GM19395 (cell line): Measurements from ENCODE around the gene VMP1.
"Not testable (repeated sequence)": the region's sequence is repeated elsewhere in the genome, so short reads cannot be mapped to it uniquely, and the experiment has no call there.

Experiments
- ATAC-seq: cut with Tn5 transposase; IDR thresholded peaks from one replicate; pipeline ENCODE4 v1.9.1; 2021; ENCODE audit warnings: mild to moderate bottlenecking, moderate library complexity; ENCODE audit not compliant: unreplicated experiment

Gene VMP1

DNA sequence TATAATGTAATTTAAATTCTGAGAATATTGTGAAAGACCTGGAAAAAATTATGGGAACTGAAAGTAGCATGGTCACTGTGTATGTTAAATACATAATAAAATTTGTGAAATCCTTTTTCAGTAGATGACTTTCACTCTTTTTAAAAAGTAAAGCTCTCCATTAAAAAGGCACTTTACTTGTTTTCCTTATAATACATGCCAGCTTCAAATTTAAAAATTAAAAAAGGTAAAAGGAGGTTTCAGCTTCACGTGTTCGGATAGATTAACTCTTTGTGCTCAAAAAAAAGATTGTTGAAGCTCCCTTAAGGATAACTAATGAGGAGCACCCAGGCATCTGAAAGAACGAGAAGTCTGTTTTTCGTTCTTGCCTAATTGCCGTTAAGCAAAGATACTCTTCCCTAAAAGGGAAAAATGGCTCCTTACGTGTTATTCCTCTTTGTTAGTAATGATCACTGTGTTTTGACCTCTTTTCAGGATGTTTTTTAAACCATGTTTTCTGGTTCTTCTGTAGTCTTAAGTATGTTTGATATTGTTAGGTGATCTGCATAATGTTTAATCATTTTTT is 97.5 kb downstream of the VMP1 start:
- ATAC-seq = no peak

DNA sequence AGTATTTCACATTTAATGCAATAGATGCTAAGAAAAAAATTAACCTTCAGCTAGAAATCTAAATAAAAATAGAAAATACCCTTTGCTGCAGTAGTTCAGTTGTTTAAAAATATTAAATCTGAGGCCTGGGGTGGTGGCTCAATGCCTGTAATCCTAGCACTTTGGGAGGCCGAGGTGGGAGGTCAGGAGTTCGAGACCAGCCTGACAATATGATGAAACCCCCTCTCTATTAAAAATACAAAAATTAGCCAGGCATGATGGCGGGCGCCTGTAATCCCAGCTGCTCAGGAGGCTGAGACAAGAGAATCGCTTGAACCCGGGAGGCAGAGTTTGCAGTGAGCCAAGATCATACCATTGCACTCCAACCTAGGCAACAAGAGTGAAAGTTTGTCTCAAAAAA is 98.9 kb downstream of the VMP1 start:
- ATAC-seq = not testable (repeated sequence)

DNA sequence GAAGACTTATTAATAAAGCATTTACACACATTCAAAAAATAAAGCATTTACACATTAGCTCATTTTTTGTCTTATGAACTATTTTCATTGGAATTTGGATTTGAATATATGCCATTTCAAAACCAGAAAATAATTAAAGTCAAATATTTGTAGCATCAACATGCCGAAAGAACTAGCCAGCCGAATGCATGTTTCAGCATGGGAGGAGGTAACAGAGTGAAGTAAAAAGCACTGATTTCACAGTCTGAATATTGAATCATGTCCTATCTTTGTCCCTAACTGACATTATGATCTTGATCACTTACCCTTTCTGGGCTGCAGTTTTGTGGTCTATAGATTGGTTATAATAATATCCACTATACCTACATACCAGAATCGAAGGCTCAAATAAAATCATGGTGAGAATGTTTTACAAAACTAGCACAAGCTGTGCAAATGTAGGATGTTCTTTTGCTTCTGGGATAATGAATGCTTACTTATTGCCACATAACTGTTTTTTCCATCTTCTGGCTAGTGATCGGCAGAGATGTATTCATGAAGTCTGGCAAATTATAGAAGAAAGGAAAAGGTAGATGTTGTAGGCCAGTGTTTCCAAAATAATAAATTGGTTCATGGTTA is 100.5 kb downstream of the VMP1 start:
- no peak for ATAC-seq

DNA sequence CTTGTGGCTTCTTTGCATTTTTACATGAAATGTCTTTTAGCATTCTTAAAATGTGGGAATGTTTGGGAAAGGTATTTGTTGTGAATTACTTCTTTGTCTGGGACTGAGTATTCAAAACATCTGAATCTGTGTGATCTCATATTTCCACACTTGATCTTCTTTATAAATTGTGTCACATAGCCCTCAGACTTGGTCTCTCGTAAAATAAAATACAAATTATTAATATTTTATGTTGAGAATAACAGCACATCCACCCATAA is 103.4 kb downstream of the VMP1 start:
- ATAC-seq = no peak

DNA sequence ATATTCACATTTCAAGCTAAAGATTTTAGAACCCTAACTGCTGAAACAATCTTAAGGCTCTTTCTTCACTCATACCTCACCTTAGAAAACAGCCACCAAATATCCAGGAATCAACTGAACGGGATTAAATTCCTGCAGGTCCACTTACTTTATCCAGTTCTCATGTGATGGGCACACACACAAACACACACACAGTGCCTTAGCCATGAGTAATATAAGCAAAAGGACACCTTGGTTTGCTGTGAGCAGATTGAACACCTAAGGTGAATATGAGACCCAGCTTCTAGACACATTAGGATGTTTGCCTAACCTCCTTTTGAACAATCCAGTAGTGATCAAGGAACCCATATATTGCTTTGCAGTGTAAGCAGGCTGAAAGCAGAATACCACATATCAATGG is 103.8 kb downstream of the VMP1 start:
- no peak for ATAC-seq

DNA sequence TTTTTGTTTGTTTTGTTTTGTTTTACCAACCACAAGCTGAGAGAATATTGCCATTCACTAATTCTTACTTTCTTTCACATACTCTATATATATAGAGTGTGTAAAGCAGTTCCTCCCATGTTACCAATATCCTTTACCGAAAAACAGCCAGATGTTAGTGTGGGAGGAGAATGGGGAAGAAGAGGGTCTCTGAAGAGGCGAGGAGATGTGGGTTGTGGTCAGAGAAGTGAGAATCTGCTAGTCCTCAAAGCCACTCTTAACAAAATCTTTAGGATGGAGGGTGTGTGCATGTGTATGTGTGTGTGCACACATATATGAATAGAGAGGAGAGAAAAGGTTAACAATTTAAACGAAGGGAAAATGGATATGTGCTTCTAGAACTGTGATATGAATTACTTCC is 104.7 kb downstream of the VMP1 start:
- no peak for ATAC-seq

DNA sequence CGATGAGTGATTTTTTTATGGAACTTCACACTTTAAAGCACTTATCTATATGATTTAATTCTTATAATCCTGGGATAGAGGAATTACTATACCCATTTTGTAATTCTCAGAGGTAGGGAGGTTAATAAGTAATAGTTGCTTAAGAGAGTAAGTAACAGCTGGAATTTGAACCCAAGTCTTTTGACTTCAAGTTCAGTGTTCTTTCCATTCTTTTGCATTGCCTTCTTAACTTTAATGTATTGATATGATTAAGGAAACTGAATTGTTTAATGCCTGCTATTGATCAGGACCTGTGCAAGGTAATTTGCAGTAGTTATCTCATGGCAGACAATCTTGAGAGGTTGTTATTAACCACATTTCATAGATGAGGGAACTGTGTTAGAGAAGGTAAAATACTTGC is 106.8 kb downstream of the VMP1 start:
- no peak for ATAC-seq

DNA sequence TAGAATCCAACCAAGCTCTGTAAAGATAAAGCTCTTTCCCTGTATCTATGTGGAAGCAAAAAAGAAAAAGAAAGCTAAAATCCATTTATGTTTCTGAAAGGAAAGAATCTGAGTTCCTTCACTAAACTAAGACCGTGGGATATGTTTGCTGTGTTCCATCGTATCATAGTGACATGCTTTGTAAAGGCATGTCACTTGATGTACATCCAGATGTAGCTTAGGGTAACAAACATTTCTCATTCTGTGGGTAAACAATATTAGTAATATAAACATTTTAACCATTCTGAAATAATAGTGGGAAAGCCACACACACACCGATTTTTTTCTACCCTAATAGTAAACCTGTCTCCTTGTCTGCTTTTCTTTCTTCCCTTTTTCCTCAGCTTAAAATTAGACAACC is 107.2 kb downstream of the VMP1 start:
- no peak for ATAC-seq

DNA sequence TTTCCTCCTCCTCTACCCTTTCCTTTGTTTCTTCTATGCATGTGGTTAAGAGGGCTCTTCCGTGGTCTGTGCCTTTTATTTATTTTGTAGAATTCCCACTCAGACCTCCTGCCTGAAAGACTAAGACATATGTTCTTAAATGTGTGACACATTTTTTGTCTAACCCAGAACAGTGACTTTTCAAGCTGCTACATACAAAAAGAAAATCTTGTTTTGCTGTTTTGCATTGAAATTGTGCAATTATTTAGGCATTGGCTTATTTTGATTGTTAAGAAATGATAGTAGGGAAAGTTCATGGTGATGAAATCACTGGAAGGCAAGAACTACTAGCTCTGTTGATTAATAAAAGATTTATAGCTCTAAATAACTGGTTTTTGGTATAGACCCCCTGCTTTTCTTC is 108.5 kb downstream of the VMP1 start:
- no peak for ATAC-seq

DNA sequence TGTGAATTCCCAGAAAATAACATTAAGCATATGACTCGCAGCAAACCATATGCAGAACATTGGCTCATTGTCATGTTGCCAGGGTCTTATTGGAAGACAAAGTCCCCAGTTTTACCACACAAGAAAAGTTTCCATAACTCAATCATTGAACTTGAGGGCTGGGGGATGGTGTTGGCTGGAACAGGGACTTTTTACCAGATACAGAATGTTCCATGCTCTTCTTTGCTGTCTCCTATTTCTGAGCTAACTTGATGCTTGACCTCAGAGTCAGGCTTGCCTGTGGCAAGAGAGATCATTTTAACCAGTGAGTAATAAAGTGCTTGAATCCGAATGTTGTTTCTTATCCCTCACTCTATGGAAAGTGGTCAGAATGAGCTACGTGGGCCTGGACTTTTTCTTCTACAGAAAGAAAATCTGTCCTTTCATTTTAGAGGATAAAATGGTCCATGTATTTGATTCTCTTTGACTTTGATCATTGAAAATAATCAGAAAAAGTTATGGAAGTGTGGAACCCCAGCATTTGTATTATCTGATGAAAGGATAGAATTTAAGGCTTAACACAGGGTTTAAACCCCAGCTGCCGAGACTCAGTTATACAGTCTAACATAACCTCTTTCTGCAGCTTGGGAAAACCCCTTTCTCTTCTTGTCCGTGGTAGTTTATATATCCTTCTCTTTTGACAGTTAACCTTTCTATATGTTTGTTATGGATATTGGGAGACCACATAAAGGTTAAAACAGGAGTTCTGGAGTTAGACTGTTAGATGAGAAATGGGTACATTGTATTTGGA is 118.3 kb downstream of the VMP1 start:
- ATAC-seq = no peak

DNA sequence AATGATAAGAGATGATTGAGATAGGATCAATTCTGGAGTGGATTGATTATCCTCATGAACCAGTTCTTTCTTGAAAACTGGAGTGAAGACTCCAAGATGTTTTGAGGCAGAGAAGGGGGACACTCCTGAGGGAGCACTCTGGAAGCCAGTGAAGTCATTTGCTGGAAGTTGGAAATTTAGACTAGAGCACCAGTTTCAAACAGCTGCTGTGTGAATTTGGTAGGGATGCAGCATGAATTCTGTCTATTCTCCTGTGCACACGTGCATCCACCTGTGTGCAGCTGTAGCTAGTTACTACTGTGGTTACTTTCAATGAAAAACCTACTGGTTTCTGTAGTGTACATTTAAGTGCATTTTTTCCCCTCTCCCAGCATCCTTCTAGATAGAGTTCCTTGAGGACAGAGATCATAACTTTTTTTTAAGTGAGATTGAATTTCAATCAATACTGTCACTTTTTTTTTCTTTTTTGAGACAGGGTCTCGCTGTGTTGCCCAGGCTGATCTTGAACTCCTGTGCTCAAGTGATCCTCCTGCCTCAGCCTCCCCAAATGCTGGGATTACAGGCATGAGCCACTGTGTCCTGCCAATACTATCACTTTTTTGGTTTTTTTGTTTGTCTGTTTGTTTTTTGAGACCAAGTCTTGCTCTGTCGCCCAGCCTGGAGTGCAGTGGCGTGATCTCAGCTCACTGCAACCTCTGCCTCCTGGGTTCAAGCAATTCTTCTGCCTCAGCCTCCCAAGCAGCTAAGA is 119.4 kb downstream of the VMP1 start:
- ATAC-seq = no peak

DNA sequence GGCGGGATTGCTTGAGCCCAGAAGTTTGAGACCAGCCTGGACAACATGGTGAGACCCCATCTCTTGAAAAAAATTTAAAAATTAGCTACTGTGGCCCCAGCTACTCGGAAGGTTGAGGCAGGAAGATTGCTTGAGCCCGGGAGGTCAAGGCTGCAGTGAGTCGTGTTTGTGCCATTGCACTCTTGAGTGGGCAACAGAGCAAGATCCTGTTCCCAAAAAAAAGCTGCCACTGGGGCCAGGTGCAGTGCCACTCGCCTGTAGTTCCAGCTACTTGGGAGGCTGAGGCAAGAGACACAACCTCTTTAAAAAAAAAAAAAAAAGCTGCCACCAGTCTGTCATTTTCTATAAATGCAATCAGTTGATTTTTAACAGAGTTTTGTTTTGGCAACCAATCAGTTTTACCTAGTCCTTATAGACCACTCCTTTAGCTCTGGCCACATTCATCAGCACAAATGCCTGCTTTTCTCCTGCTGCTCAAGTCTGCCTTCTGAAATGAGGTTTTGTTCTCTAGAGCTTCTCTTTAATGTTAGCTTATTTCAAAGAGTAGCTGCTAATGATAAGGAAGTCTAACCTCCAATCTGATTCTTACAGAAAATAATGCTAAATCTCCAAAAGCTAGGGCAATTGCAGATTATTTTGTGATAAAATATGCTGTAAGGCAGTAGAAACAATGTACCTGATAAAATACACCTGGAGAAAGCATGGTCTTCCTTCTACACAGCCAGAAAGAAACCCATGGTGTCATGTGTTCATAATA is 120.4 kb downstream of the VMP1 start:
- ATAC-seq = no peak

DNA sequence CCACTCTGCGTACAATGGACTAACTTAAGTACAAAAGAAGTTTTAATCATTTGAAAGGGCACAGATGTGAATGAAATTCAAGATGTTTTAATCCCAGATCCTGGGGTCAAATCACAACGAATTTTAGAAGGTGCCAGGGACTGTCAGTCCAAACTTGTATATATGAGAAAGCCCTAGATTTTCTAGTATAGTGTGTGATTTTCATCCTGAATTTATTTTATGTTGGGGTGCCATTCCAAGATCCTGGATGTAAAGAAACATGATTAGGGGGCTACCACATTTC is 121.0 kb downstream of the VMP1 start:
- ATAC-seq = no peak

DNA sequence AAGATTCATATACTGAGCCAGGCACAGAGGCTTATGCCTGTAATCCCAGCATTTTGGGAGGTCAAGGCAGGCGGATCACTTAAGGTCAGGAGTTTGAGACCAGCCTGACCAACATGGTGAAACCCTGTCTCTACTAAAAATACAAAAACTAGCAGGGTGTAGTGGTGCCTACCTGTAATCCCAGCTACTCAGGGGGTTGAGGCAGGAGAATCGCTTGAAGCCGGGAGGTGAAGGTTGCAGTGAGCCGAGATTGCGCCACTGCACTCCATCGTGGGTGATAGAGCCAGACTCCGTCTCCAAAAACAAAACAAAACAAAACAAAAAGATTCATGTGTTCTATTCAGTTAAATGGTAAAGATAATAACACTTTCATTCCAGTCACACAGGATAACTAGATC is 121.4 kb downstream of the VMP1 start:
- peak; percentile 0 for ATAC-seq

DNA sequence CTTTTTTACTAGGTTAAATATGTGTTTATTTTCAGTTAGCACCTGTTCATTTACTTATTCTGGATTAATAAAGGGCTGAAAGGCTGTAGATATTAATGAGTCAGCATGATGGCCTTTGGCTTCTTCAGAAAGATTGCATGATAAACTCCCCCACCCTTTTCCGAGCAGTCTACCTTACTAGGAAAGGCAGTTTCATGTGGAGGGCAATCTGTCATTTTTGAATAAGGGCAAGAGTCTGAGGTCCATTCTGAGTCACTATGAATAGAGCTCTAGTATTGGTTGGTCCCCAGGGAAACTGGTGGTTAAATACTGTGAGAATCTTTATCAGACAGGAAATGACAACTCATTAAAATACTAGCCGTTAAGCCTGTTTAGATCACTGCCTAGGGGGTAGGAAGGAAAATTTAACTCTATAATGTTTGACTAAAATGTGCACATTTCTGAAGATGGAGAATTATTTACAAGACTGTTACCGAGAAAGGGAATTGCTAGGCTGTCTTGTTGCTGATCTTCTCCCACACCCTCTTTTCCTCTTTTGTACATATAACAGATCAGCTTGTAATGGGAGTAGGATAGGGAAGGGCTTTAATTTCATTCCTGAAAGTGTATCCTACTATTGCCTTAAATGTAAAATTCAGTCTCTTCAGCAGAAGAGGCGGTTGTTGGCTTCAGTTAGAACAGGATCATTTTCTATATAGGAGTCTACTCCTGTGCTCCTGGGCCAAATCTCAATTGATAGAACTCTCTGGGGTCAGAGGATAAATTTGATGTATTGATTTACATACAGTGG is 122.0 kb downstream of the VMP1 start:
- peak; percentile 71 for ATAC-seq

DNA sequence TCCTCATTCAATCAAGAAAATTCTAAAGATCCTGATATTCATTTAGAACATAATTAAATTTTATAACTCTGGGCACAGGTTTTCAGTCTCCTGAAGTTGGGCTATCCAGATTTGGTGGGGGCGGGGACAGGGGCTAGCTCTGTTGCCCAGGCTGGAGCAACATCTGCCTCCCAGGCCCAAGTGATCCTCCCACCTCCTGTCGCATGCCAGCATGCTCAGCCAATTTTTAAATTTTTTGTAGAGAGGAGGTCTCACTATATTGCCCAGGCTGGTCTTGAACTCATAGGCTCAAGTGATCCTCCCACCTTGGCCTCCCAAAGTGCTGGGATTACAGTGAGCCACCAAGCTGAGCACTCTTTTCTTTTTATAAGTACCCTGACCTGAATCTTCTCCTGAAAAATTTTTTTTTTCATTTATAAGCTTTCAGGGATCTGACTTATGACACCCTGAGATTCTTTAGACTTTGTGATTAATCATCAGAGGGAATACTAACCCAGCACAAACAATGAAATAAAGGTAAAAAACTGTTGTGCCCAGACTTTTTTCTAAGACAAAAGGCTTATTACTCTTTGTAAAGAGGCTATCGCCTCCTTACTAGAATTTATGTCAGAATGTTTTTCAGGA is 122.7 kb downstream of the VMP1 start:
- no peak for ATAC-seq

DNA sequence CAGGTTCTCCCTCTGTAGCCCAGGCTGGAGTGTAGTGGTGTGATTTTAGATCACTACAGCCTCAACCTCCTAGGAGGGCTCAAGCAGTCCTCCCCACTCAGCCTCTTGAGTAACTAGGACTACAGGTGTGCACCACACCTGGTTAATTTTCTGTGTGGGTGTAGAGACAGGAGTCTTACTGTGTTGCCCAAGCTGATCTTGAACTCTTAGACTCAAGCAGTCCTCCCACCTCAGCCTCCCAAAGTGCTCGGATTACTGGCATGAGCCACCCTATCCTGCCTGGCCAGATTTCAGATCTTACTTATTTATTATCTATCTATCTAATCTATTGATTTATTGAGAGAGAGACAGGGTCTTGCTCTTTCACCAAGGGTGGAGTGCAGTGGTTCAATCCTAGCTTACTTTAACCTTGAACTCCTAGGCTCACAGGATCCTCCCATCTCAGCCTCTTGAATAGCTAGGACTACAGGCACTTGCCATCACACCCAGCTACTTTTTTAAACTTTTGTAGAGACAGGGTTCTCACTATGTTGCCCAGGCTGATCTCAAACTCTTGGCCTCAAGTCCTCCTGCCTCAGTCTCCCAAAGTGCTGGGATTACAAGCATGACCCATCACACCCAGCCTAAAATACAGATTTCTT is 123.5 kb downstream of the VMP1 start:
- ATAC-seq = no peak

DNA sequence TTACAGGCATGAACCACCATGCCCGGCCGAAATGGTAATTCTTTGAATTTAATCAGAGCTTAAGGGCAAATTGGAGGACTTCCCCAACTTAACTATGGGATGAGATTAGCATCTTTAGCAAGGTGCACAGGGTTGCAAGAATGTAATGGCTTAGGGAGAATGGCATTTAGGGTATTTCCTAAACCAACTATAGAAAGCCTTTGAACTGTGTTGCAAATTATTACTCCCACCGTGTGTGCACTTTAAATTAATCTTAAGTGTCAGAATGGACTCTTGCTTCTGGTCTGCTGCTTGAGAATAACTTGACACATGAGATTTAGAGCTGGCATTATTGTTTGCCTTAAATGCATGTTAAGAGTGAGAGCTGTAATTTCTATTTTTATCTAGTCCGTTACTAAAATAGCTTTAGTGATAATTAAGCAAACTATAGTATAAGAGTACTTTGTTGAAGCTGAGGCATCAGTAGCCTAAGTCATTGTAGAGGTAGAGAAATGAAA is 125.5 kb downstream of the VMP1 start:
- ATAC-seq = no peak

DNA sequence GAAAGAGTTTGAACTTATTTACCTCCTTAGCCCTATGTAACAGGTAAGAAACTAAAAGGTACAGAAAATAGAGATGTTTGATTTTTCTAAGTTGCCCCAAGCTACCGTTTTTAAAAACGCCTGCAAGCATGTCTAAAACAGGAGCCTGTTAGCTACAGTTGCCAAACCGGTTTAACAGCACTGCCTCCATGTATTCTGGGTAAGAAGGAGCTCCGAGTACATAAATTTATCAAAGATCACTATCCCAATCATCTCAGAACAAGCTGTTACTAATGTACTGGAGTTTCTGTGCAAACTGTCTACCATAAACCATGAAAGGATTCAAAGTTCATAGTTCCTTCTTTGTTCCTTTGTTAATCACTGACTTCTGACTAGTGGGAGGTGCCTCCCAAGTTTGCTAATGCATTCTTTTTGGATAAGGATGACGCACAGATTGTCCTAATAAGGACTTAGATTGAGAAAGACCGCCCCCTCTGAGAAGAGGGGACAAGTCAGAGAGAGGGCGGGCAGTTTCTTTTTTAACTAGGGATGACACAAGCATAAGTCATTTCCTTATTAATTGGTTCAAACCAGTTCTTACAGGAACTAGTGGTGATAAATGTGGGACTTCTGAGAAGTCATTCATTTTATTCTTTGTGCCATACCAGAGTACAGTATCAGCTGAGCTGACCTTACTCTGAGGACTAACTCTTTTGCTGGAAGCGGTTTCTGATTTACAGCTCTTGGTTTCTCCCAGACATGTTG is 130.0 kb downstream of the VMP1 start:
- peak; percentile 82 for ATAC-seq
